ENCODE measurements around the gene HOXA10. TPM values are rescaled to one million over a fixed set of nuclear protein-coding genes. Genes with fewer than 3 reads are reported as not detected.
A peak's percentile ranks its signal among the peaks of the same experiment; 100 is the strongest.

HOXA10 gene
- total and polyA plus RNA-seq, 2 donors (not counting 1 experiment from before 2014, with no cell fraction given), result 0.17 to 1.00 TPM

GRCh38 chr7:27148756-27149641 is 25.1 kb downstream of the HOXA10 start:
- H3K4me2 ChIP-seq (ENCODE audit: extremely low read depth, insufficient read depth, low read length), result peak overlapping the region; percentile 87
- no peak overlapping the region for H2AFZ ChIP-seq (ENCODE audit: low read length)
- peak overlapping the region; percentile 98 for H3K27ac ChIP-seq (ENCODE audit: insufficient read depth, low read length)
- H3K27me3 ChIP-seq (ENCODE audit: control insufficient read depth, insufficient read depth, low read length), result no peaks in the 10 kb centered on the region
- no peaks in the 10 kb centered on the region for H3K9me3 ChIP-seq (ENCODE audit: control insufficient read depth, insufficient read depth, low read depth, low read length)
- H3K4me1 ChIP-seq (ENCODE audit: control insufficient read depth, extremely low read depth, insufficient read depth, low read length), result peaks cover 22% of the 10 kb centered on the region
- peak overlapping the region; percentile 72 for H3K9ac ChIP-seq (ENCODE audit: insufficient read depth, low read length)
- TF ChIP-seq CTCF (conservative IDR thresholded peaks at IDR 0.05 in 1 of 2, IDR thresholded peaks at IDR 0.05 in 1 of 2; ENCODE audit: low read depth in 1 of 2, low read length in 2 of 2) (no peak), EZH2 (IDR thresholded peaks at IDR 0.05; ENCODE audit: low read length, missing control alignments) (no peak)
- DNase-seq (ENCODE audit: low read depth in 2 of 2), result peak in 1 of 2 donors; percentile 77
- no peaks in the 10 kb centered on the region for H3K36me3 ChIP-seq (ENCODE audit: control insufficient read depth, insufficient read depth, low read length)
- peaks cover 74% of the 10 kb centered on the region for H3K79me2 ChIP-seq (ENCODE audit: control insufficient read depth, insufficient read depth, low read length)
- no peaks in the 10 kb centered on the region for H4K20me1 ChIP-seq (ENCODE audit: control insufficient read depth, extremely low read depth, insufficient read depth, low read length)
- H3K4me3 ChIP-seq (replicated peaks in 1 of 4; ENCODE audit: control extremely low read depth in 1 of 4, insufficient read depth in 1 of 4, low read depth in 3 of 4, low read length in 4 of 4), result peak overlapping the region; percentile 41 to 61 (median 46)

- peak overlapping the region; percentile 87 for H3K4me2 ChIP-seq (ENCODE audit: extremely low read depth, insufficient read depth, low read length)
- no peaks in the 10 kb centered on the region for H3K27me3 ChIP-seq (ENCODE audit: control insufficient read depth, insufficient read depth, low read length)
- H3K9ac ChIP-seq (ENCODE audit: insufficient read depth, low read length), result peak overlapping the region; percentile 72
- H2AFZ ChIP-seq (ENCODE audit: low read length), result peak overlapping the region; percentile 18
- H4K20me1 ChIP-seq (ENCODE audit: control insufficient read depth, extremely low read depth, insufficient read depth, low read length), result no peaks in the 10 kb centered on the region
- H3K27ac ChIP-seq (ENCODE audit: insufficient read depth, low read length), result peak overlapping the region; percentile 98
- no peaks in the 10 kb centered on the region for H3K36me3 ChIP-seq (ENCODE audit: control insufficient read depth, insufficient read depth, low read length)
- H3K4me3 ChIP-seq (replicated peaks in 1 of 4; ENCODE audit: control extremely low read depth in 1 of 4, insufficient read depth in 1 of 4, low read depth in 3 of 4, low read length in 4 of 4), result peak overlapping the region; percentile 34 to 61 (median 42)
- peak in 1 of 2 donors; percentile 57 for DNase-seq (ENCODE audit: low read depth in 2 of 2)
- H3K4me1 ChIP-seq (ENCODE audit: control insufficient read depth, extremely low read depth, insufficient read depth, low read length), result peaks cover 22% of the 10 kb centered on the region
- H3K79me2 ChIP-seq (ENCODE audit: control insufficient read depth, insufficient read depth, low read length), result peaks cover 78% of the 10 kb centered on the region
- no peaks in the 10 kb centered on the region for H3K9me3 ChIP-seq (ENCODE audit: control insufficient read depth, insufficient read depth, low read depth, low read length)
- TF ChIP-seq CTCF (conservative IDR thresholded peaks at IDR 0.05 in 1 of 2, IDR thresholded peaks at IDR 0.05 in 1 of 2; ENCODE audit: low read depth in 1 of 2, low read length in 2 of 2) (no peak), EZH2 (IDR thresholded peaks at IDR 0.05; ENCODE audit: low read length, missing control alignments) (no peak)
Measured at GRCh38 chr7:27148031-27148755, 25.9 kb downstream of the HOXA10 start.
